HEK293 (cell line): ENCODE measurements around the gene EPS8L3.

Experiments
- RBAK ChIP-seq: fragments of 450-650 bp; formaldehyde crosslinking; IDR thresholded peaks from 2 replicates; pipeline ENCODE4 v1.5.1; 2016; ENCODE audit warnings: missing biosample characterization, missing genetic modification characterization
- ZNF221 ChIP-seq: fragments of 450-650 bp; formaldehyde crosslinking; IDR thresholded peaks from 2 replicates; pipeline ENCODE4 v1.5.1; 2017; ENCODE audit warnings: missing biosample characterization, missing genetic modification characterization, borderline replicate concordance
- ZNF266 ChIP-seq: fragments of 450-650 bp; formaldehyde crosslinking; IDR thresholded peaks from 2 replicates; pipeline ENCODE4 v1.5.1; 2016; ENCODE audit warnings: missing biosample characterization, missing genetic modification characterization, low read depth
- ZNF747 ChIP-seq: fragments of 450-650 bp; formaldehyde crosslinking; IDR thresholded peaks from 2 replicates; pipeline ENCODE4 v1.5.1; 2016; ENCODE audit warnings: missing biosample characterization, missing genetic modification characterization
- TF ChIP-seq, protein P1 (sequence below): fragments of 450-650 bp; formaldehyde crosslinking; IDR thresholded peaks from 2 replicates; pipeline ENCODE4 v1.5.1; 2016; ENCODE audit warnings: missing biosample characterization, missing genetic modification characterization
- TF ChIP-seq, protein P2 (sequence below): fragments of 450-650 bp; formaldehyde crosslinking; IDR thresholded peaks from 2 replicates; pipeline ENCODE4 v1.5.1; 2016; ENCODE audit warnings: missing biosample characterization, missing genetic modification characterization, low read depth

DNA sequence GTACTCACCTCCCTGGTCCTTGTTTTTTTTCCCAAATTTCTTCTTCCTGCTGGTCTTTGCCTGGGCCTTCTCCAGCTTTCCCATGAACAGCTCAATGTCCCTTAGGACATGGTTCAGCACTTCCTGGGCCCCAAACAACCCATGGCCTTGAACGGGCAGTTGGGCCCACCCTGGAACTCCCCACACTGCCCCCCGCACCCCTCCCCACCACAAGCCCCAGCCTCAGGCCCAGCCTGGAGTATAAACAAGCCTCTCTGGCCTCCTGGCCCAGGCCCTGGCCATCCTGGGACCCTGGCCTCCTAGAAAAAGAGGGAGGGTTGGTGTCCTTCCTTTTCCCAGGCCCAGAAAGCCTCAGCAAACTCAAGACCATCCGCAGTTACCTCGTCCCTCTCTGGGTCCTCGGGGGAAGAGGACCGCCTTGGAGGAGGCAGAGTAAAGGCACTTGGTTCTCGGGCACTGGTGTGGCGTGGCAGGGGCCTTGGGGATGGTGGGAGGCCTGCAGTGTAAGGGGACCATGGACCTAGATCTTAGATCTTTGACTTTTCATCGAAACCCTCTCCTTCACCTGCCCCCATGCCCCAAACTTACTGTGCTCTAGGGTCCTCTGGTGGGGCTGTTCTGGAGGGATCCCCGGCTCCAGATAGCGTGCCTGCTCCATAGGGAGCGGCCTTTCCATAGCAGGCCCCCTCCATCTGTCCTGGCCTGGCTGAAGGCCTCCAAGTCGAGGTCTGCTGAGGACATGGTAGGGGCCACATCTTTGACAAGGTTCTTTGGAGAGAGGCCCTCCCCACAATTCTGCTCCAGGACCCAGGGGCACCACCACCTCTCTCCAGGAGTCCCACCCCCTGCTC lies 5.6 kb downstream of the EPS8L3 start:
- TF ChIP-seq RBAK (no peak), ZNF747 (tag by site-specific recombination) (no peak), ZNF221 (tag by site-specific recombination) (no peak), ZNF266 (tag by site-specific recombination) (no peak)
- TF ChIP-seq, protein P1, sequence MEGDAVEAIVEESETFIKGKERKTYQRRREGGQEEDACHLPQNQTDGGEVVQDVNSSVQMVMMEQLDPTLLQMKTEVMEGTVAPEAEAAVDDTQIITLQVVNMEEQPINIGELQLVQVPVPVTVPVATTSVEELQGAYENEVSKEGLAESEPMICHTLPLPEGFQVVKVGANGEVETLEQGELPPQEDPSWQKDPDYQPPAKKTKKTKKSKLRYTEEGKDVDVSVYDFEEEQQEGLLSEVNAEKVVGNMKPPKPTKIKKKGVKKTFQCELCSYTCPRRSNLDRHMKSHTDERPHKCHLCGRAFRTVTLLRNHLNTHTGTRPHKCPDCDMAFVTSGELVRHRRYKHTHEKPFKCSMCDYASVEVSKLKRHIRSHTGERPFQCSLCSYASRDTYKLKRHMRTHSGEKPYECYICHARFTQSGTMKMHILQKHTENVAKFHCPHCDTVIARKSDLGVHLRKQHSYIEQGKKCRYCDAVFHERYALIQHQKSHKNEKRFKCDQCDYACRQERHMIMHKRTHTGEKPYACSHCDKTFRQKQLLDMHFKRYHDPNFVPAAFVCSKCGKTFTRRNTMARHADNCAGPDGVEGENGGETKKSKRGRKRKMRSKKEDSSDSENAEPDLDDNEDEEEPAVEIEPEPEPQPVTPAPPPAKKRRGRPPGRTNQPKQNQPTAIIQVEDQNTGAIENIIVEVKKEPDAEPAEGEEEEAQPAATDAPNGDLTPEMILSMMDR (tag by site-specific recombination) = no peak
- TF ChIP-seq, protein P2, sequence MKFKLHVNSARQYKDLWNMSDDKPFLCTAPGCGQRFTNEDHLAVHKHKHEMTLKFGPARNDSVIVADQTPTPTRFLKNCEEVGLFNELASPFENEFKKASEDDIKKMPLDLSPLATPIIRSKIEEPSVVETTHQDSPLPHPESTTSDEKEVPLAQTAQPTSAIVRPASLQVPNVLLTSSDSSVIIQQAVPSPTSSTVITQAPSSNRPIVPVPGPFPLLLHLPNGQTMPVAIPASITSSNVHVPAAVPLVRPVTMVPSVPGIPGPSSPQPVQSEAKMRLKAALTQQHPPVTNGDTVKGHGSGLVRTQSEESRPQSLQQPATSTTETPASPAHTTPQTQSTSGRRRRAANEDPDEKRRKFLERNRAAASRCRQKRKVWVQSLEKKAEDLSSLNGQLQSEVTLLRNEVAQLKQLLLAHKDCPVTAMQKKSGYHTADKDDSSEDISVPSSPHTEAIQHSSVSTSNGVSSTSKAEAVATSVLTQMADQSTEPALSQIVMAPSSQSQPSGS (tag by site-specific recombination) = no peak
